LNCAP (cell line): ENCODE results near the gene CHD8.

Experiments used
- CTCF ChIP-seq: fragments of 450-650 bp; IDR thresholded peaks from 2 replicates; pipeline ENCODE4 v1.5.1; 2017; ENCODE audit warnings: mild to moderate bottlenecking

The CHD8 gene

GRCh38 chr14:21494902-21495762 is 39.2 kb upstream of the CHD8 start:
- no peak for TF ChIP-seq CTCF

- TF ChIP-seq CTCF, result no peak
Measured at GRCh38 chr14:21486640-21487087, 30.7 kb upstream of the CHD8 start.

- TF ChIP-seq CTCF, result peak; percentile 97
Measured at GRCh38 chr14:21476925-21477681, 21.2 kb upstream of the CHD8 start, which contains the start of the genes RAB2B and TOX4. Gene RAB2B, minus strand, starts transcription at chr14:21476959. Its CDS starts 87 bp downstream, at chr14:21476872. Gene TOX4, plus strand, starts transcription at chr14:21477195. Its CDS starts 84 bp downstream, at chr14:21477279.

- TF ChIP-seq CTCF, result no peak
Measured at GRCh38 chr14:21476523-21476924, 20.6 kb upstream of the CHD8 start.

- no peak for TF ChIP-seq CTCF
Measured at GRCh38 chr14:21475767-21476522, 20.0 kb upstream of the CHD8 start.

- no peak for TF ChIP-seq CTCF
Measured at GRCh38 chr14:21467616-21468015, 11.7 kb upstream of the CHD8 start.

- TF ChIP-seq CTCF, result no peak
Measured at GRCh38 chr14:21455592-21455911, 371 bp downstream of the CHD8 start.
